Tibial nerve (tissue), 3 donors: Measurements from ENCODE around the gene HECTD1.

Experiments
- CTCF ChIP-seq, 5 experiments: fragments of 200-600 bp in 3 of 5; fragments of 450-650 bp in 2 of 5; sonication (generic) in 3 of 5; IDR thresholded peaks; one replicate each; pipeline ENCODE4 v1.5.1; 2016 to 2019; ENCODE audit warnings: antibody characterized with exemption in 5 of 5, mild to moderate bottlenecking in 3 of 5, moderate library complexity in 2 of 5
- POLR2A ChIP-seq, 2 donors: fragments of 450-650 bp; IDR thresholded peaks; one replicate each; pipeline ENCODE4 v1.6.1; 2017; ENCODE audit warnings: antibody characterized with exemption in 2 of 2, mild to moderate bottlenecking in 2 of 2, moderate library complexity in 2 of 2

GRCh38 chr14:31069343-31069742 lies 138.2 kb downstream of the HECTD1 start:
- TF ChIP-seq POLR2A (IDR thresholded peaks at IDR 0.05) (no peak), CTCF (IDR thresholded peaks at IDR 0.05) (no peak)
